ENCODE results near the gene SDHC. TPM values are rescaled to one million over a fixed set of nuclear protein-coding genes. Genes with fewer than 3 reads are reported as not detected.

Gene SDHC
- total RNA-seq, 2 donors from 2014 or later = 37.8 to 151 TPM

GRCh38 chr1:161304927-161305866, 9.0 kb upstream of the SDHC start:
- TF ChIP-seq CTCF (IDR thresholded peaks at IDR 0.05) = no peak
- Histone ChIP-seq H3K4me1 (peaks cover 0 to 25% of the 10 kb centered on the region in 2 donors), H3K27me3 (no peaks in the 10 kb centered on the region), H3K9me3 (no peaks in the 10 kb centered on the region), H3K36me3 (no peaks in the 10 kb centered on the region), H3K4me3 (peak overlapping the region; percentile 62 to 71), H3K27ac (peak overlapping the region; percentile 47 to 70)
- no peak for DNase-seq (ENCODE audit: low spot score)

- peak; percentile 82 for DNase-seq (ENCODE audit: low spot score)
- H3K27ac ChIP-seq = peak overlapping the region; percentile 47 to 70
- H3K9me3 ChIP-seq = no peaks in the 10 kb centered on the region
- no peaks in the 10 kb centered on the region for H3K27me3 ChIP-seq
- H3K4me1 ChIP-seq = peaks cover 0 to 25% of the 10 kb centered on the region in 2 donors
- TF ChIP-seq CTCF (IDR thresholded peaks at IDR 0.05) = peak in 1 of 2 donors; percentile 51
- peak overlapping the region; percentile 62 to 71 for H3K4me3 ChIP-seq
- no peaks in the 10 kb centered on the region for H3K36me3 ChIP-seq
Measured at GRCh38 chr1:161305867-161306519, 8.2 kb upstream of the SDHC start.

GRCh38 chr1:161307230-161307768, 6.9 kb upstream of the SDHC start:
- no peak for TF ChIP-seq CTCF (IDR thresholded peaks at IDR 0.05)
- no peak for DNase-seq (ENCODE audit: low spot score)
- H3K27me3 ChIP-seq = no peaks in the 10 kb centered on the region
- no peak overlapping the region for H3K4me3 ChIP-seq
- no peaks in the 10 kb centered on the region for H3K9me3 ChIP-seq
- peak overlapping the region in 1 of 2 donors; percentile 35 for H3K27ac ChIP-seq
- peaks cover 0 to 25% of the 10 kb centered on the region in 2 donors for H3K4me1 ChIP-seq
- no peaks in the 10 kb centered on the region for H3K36me3 ChIP-seq

- Histone ChIP-seq H3K27me3 (no peaks in the 10 kb centered on the region), H3K9me3 (no peaks in the 10 kb centered on the region), H3K27ac (no peak overlapping the region), H3K4me3 (no peak overlapping the region), H3K4me1 (peaks cover 0 to 25% of the 10 kb centered on the region in 2 donors), H3K36me3 (no peaks in the 10 kb centered on the region)
- DNase-seq (ENCODE audit: low spot score) = no peak
- TF ChIP-seq CTCF (IDR thresholded peaks at IDR 0.05) = no peak
Measured at GRCh38 chr1:161307892-161308638, 6.1 kb upstream of the SDHC start.

GRCh38 chr1:161309868-161310267, 4.3 kb upstream of the SDHC start, which contains the start of gene MPZ:
Gene MPZ (minus strand): TSS chr1:161309968. CDS start chr1:161309905, 63 bp downstream.
- no peak for TF ChIP-seq CTCF (IDR thresholded peaks at IDR 0.05)

More at GRCh38 chr1:161309868-161310267, 4.3 kb upstream of the SDHC start, which contains the start of gene MPZ:
- no peaks in the 10 kb centered on the region for H3K27me3 ChIP-seq
- H3K36me3 ChIP-seq = no peaks in the 10 kb centered on the region
- H3K27ac ChIP-seq = no peak within 1 kb of the TSS
- DNase-seq (ENCODE audit: low spot score) = no peak
- H3K4me1 ChIP-seq = peaks cover 0 to 24% of the 10 kb centered on the region in 2 donors
- H3K9me3 ChIP-seq = no peaks in the 10 kb centered on the region
- no peak within 1 kb of the TSS for H3K4me3 ChIP-seq
